Endothelial cell of hepatic sinusoid (primary cell): ENCODE data around the gene KCTD15.

ENCODE experiments used
- in situ Hi-C: cut with HindIII; loops from 2 replicates; pipeline ENCODE4 v1.10.0; 2017; ENCODE audit warnings: low sequenced_read_pairs

The KCTD15 gene

DNA sequence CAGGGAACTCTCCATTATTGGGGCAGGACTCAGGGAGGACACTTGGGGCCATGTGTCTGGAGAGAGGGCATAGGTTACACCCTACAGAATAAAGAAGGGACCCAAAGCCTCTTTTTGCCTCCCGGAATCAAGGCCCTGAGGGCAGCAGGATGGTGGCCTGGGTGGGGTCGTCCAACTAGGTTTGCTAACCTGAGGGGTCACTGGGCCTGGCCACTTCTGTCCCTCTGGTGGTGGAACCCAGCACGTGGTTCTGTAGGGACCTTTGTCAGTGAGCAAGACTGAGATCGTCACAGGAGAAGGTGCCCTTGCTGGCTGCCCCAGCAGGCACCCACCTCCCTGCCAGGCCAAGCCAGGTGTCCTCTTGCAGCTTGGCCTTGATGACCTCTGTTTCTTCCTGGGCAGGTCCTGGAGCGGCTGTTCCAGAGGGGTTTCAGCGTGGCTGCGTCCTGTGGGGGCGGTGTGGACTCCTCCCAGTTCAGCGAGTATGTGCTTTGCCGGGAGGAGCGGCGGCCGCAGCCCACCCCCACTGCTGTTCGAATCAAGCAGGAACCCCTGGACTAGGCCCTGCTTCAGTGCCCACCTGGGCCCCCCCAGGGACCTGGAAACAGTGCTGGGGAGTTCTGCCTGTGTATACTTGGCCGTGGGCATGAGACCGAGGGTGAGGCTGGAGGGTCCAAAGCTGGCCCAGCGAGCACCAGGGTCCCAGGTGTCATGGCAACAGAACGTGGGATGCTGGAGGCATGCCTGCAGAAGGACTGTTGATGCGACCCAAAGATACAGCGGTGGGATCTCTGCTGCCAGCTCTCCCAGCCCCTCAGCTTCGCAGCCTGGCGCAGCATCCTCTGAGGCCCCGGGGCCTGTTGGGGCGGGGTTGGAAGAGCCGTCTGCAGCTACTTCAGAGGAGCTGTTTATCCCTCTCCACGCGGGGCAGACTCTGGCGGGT lies 16.0 kb downstream of the KCTD15 start:
- in situ Hi-C loops = no loop called here

- in situ Hi-C loops = no loop called here
Observed at GRCh38 chr19:33813391-33814101, 16.9 kb downstream of the KCTD15 start.

DNA sequence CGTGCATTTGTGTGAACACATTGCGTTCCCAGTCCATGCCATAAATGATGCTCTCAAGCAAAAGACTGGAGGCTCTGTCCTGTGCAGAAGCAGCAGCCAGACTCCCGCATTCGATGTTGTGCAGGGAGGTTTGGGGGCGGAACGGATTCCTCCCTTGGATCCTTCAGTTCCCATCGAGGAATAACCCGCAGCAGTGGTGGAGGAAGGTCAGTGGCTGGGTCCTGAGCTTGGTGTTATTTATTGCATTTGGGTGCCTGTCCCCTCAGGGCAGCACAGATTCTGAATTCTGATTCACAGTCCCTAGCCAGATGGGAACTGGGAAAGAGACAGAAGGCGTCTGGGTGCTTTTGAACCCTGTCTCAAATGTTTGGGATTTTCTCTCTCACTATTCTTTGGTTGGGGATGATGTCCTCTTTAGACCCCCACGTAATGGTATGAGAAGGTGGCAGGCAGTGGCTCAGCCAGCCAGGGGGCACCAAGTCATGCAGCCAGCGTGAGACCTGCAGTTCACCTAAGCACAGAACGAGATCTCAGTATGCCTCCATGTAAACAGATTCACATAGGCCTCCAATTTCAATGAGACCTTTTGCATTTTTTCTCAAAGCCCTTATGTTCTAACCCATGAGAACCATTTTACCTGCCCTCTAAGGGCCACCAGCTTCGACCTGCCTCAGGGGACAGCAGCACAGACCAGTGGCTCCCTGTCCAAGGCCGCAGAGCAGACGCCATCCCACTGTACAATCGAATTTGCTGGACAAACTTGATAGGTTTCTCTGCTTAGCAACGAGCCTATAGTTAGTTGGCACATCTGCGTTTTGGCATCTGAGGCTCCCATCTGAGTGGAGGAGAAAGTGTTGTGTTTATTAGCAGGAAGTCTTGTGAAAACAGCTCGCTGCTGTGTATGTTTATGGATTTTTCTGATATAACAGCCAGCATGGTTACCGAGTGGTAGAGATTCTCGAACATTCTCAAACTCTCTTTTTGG lies 17.8 kb downstream of the KCTD15 start:
- in situ Hi-C loops = loop anchor here (5.0 kb wide), 1 partner anchor 53 kb away; no protein-coding TSS in a partner anchor

DNA sequence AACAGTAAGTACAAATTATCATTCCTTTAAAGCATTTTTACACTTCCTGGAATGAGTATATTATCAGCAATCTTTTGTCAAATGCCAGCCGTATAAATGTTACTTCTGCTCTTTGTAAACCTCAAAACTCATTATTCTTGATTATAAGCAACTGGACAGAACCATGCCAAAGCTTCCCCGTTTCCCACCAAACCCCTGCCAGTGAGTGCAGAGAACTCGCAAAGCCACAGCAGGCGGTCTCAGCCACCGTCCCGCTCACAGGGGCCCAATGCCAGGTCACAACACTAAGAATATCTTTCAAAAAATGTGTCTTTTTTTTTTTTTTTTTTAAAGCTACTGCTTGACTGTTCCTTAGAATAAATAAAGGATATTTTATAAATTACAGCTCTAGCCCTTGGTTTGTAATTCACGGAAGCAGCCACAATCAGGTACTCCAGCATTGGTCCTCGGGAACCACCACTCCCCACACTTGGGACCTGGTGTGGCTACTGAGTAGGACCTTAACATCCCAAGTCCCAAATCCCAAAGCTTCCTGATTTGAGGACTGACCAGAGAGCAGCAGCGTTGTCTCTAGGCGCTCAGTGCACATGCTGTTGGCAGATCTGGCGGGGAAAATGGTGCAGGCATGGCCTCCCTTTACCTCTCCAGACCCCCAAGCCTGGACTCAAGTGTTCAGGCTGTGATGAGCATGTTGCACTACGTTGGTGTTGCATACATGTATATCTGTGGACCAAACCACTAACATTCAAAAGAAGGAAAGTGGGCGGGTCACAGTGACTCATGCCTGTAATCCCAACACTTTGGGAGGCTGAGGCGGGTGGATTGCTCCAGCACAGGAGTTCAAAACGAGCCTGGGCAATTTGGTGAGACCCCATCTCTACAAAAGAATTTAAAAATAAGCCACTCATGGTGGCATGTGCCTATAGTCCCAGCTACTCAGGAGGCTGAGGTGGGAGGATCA lies 19.0 kb downstream of the KCTD15 start:
- in situ Hi-C loops = loop anchor here (5.0 kb wide), 1 partner anchor 52 kb away; no protein-coding TSS in a partner anchor

DNA sequence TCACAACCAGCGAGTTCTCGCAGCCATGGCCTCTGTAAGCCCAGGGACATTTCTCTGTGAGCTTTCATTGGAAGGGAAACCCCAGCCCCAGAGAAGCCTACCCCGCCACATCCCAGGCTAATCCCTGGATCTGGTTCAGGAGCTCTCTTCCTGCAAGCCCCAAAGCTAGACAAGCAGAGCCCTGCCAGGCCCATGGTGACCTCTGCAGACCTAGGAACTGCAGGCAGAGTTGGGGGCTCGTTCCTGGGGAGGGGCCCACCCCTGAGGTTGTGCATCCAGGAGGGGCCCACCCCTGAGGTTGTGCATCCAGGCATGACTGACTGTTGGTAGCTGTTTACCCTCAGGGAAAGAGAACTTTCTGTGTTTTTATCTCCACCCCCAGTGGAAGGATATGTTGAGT lies 21.7 kb downstream of the KCTD15 start:
- in situ Hi-C loops = loop anchor here (5.0 kb wide), 1 partner anchor 49 kb away; no protein-coding TSS in a partner anchor

- in situ Hi-C loops = loop anchor here (5.0 kb wide), 1 partner anchor 48 kb away; no protein-coding TSS in a partner anchor
Observed at GRCh38 chr19:33819078-33819477, 22.4 kb downstream of the KCTD15 start.

GRCh38 chr19:33819506-33819879 lies 22.8 kb downstream of the KCTD15 start:
- in situ Hi-C loops = loop anchor here (5.0 kb wide), 1 partner anchor 48 kb away; no protein-coding TSS in a partner anchor

GRCh38 chr19:33819880-33820781 lies 23.5 kb downstream of the KCTD15 start:
- in situ Hi-C loops = loop anchor here (5.0 kb wide), 1 partner anchor 47 kb away; no protein-coding TSS in a partner anchor

DNA sequence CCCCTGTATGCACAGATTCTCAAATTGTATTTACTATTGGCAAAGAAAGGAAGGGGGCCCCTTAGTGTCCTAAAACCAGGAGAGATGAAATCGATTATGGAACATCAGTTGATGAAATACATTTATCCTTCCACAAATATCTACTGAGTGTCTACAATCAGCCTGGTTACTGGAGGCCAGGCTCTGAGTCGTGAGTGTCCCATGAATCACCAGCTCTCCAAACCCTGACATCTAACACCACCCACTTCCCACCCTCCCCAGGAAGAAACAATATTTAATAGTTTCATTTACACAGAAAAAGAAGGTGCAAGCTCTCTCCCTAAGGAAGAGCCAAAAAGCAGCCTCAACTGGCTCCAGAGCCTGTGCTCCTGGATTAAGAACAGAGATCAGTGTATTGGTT lies 25.2 kb downstream of the KCTD15 start:
- in situ Hi-C loops = no loop called here

- in situ Hi-C loops = no loop called here
Observed at GRCh38 chr19:33823341-33823740, 26.7 kb downstream of the KCTD15 start.

- in situ Hi-C loops = no loop called here
Observed at GRCh38 chr19:33825556-33825955, 28.9 kb downstream of the KCTD15 start.

DNA sequence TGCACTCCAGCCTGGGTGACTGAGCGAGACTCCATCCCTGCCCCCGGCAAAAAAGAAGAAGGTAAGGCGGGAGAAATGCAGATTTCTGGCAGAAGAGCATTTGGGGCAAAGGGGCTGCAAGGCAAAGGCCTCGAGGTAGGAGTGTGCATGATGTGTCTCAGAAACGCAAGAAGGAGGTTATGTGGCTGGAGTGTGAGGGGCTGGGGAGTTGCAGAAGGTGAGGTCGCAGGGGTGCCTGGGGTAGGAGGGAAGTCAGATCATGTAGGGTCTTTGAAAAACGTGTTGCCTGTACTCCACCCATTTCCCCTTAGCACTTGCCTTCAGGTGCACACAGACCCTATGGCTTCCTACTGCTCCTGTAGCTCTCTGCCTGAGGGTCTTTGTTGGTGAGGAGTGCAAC lies 29.9 kb downstream of the KCTD15 start:
- in situ Hi-C loops = no loop called here

DNA sequence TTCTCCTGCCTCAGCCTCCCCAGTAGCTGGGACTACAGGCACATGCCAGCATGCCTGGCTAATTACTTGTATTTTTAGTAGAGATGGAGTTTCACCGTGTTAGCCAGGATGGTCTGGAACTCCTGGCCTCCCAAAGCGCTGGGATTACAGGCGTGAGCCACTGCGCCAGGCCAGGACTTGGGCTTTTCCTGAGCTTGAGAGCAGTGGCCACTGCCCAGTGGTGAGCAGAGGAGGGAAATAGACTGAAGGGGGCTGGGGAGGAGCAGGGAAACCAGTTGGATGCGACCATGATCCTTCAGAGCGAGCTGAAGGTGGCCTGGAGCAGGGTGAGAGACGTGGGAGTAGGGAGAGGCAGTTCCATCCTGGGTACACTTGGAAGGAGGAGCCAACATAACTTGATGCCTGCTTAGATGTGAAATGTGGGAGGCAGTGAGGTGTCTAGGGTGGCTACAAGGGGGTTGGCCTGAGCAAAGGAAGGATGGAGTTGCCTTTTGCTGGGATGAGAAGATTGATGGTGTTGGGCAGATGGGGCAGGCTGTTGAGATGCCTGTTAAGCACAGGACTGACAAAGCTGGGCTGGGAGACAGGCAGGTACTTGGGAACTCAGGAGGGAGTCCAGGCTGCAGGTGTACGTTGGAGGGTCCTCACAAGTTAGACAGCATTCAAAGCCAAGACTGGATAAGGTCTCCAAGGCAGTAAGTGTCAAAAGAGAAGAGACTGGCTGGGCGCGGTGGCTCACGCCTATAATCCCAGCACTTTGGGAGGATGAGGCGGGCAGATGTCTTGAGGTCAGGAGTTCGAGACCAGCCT lies 31.8 kb downstream of the KCTD15 start:
- in situ Hi-C loops = no loop called here

- in situ Hi-C loops = no loop called here
Observed at GRCh38 chr19:33830264-33830663, 33.6 kb downstream of the KCTD15 start.

GRCh38 chr19:33831825-33832224 lies 35.2 kb downstream of the KCTD15 start:
- in situ Hi-C loops = no loop called here

DNA sequence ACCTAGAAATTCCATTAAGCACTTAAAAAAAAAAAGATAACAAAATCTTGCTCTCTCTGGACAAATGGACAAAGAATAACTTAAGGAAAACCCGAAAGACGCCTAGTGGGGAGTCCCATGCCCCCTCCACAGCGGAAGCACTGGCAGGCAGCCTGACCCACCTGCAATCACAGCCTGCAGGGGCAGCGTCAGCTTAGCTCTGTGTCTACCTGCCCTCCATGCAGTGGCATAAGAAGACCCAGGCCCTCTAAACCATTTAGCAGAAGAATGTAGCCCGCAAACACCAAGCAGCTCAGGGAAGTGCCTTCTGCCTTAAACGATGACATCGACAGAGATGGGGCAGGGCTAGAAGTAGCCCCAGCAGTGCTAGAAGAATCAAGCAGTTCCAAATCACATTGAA lies 36.0 kb downstream of the KCTD15 start:
- in situ Hi-C loops = no loop called here

DNA sequence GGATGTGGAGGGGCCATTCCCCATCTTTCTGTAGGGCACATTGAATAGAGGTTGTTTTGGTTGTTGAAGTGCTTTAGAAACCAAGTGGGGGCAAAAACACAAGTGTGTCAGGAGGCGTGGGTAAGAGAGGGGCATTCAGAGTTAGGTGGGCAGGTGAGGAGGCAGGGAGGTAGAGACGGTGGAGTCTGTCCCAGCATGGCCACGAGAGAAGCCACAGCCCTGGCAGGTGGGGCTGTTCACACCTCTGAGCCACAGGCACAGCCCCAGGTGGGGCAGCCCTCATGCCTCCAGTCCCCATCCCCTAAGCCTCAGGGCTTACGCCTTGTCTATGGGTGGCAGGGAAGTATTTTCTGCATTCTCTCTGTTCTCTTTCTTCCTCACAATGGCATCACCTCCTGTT lies 43.7 kb downstream of the KCTD15 start:
- in situ Hi-C loops = no loop called here

DNA sequence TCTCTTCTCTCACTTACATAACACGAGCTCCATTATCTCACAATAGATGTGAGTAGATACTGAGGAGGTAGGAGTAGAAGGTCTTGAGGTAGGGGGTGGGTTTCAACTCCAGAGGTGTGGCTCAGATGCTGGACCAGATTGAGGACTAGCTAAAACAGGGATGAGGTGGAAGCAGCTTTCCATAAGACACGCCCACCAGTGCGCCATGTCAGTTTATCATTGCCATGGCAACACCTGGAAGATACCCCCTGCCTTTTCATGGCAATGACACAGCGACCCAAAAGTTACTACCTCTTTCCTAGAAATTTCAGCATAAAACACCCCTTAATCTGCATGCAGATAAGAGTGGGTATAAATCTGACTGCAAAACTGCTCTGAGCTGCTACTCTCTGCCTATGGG lies 44.1 kb downstream of the KCTD15 start:
- in situ Hi-C loops = no loop called here
